Kidney (tissue), 14 donors: ENCODE data around the gene CPLX1. TPM values are rescaled to one million over a fixed set of nuclear protein-coding genes. Genes with fewer than 3 reads are reported as not detected.
A peak's percentile ranks its signal among the peaks of the same experiment; 100 is the strongest.

Experiments used
- DNase-seq, 5 donors: peaks; one replicate each; pipeline ENCODE4 v3.0.0-alpha.2; 2013 to 2020
- FAIRE-seq: peaks from 2 replicates; lab custom pipeline; 2012; peaks lifted over from hg19 to GRCh38; lab: Jason Lieb, UNC
- H3K27ac ChIP-seq, 2 donors: one replicate each; pipeline ENCODE4 v1.7.0; 2013; ENCODE audit warnings: low read depth in 2 of 2, low read length in 2 of 2, inconsistent platforms in 1 of 2
- H3K27me3 ChIP-seq: one replicate; pipeline ENCODE4 v1.7.1; 2013; ENCODE audit warnings: low read length, inconsistent platforms; ENCODE audit not compliant: control insufficient read depth, insufficient read depth
- H3K36me3 ChIP-seq, 3 donors: one replicate each; pipeline versions ENCODE4 v1.7.0 to v1.7.1; 2013; ENCODE audit warnings: low read length in 3 of 3, control low read depth in 1 of 3, inconsistent platforms in 1 of 3; ENCODE audit not compliant: insufficient read depth in 3 of 3, control insufficient read depth in 2 of 3
- H3K4me1 ChIP-seq, 3 donors: one replicate each; pipeline versions ENCODE4 v1.7.0 to v1.7.1; 2013; ENCODE audit warnings: low read length in 3 of 3, inconsistent platforms in 1 of 3, low read depth in 1 of 3; ENCODE audit not compliant: control insufficient read depth in 2 of 3, insufficient read depth in 2 of 3
- H3K4me3 ChIP-seq, 3 donors: one replicate each; pipeline versions ENCODE4 v1.7.0 to v1.8.1; 2013; ENCODE audit warnings: low read length in 3 of 3, control low read depth in 1 of 3, inconsistent platforms in 1 of 3
- H3K9ac ChIP-seq, 3 donors: one replicate each; pipeline versions ENCODE4 v1.7.0 to v1.7.1; 2013; ENCODE audit warnings: low read length in 3 of 3, control low read depth in 1 of 3, inconsistent platforms in 1 of 3
- H3K9me3 ChIP-seq, 3 donors: one replicate each; pipeline versions ENCODE4 v1.7.0 to v1.7.1; 2013; ENCODE audit warnings: low read length in 3 of 3, control low read depth in 1 of 3, inconsistent platforms in 1 of 3; ENCODE audit not compliant: control insufficient read depth in 2 of 3, insufficient read depth in 1 of 3
- CTCF ChIP-seq: IDR thresholded peaks from 3 replicates; pipeline ENCODE4 v1.5.1; 2012; ENCODE audit warnings: mild to moderate bottlenecking, moderate library complexity, borderline replicate concordance; ENCODE audit not compliant: insufficient read depth; ENCODE audit errors: extremely low read depth
- intact Hi-C: fragments of 100-400 bp; cut with DNase I; formaldehyde crosslinking; loops from one replicate; pipeline ENCODE4 v1.11.1; 2022
- polyA plus RNA-seq: library from polyadenylated mRNA; stranded (reverse); fragments of 350-450 nt; fragmentation: Illumina TruSeq; extraction: RNeasy Lipid Tissue Mini Kit (QIAGEN cat#74804); gene quantifications from one replicate; pipeline ENCODE4 v1.2.3, GENCODE V29; 2014; ENCODE audit warnings: low read depth, low replicate concordance; ENCODE audit not compliant: insufficient read depth
- total RNA-seq: library from RNA; stranded (reverse); fragmentation: NEBNext Ultra II Directional; extraction: Animal tissue kit (Norgen Biotek cat#: 25700); gene quantifications from one replicate; pipeline ENCODE4 v1.2.1, GENCODE V29; 2021
- donor health status: control.
- donor health status: control.
- donor health status: control.
- donor health status: control.
- donor health status: control.
- donor health status: DM: yes; HTN: yes; CAD: no.
- donor health status: Normal renal cell carcinoma (clear cell type).

The CPLX1 gene
- total and polyA plus RNA-seq, 2 donors from 2014 or later: 3.9 to 10.2 TPM

- TF ChIP-seq CTCF: no peak
- intact Hi-C loops: no loop called here
- FAIRE-seq (no peak), DNase-seq (peak in 1 of 5 donors; percentile 12)
- Histone ChIP-seq H3K9ac (no peak overlapping the region), H3K4me1 (no peaks in the 10 kb centered on the region), H3K4me3 (no peak overlapping the region), H3K9me3 (no peaks in the 10 kb centered on the region), H3K27me3 (no peaks in the 10 kb centered on the region), H3K36me3 (peaks cover 2 to 23% (median 11%) of the 10 kb centered on the region in 3 donors), H3K27ac (no peak overlapping the region)
These were observed 28.4 kb upstream of the CPLX1 start for GRCh38 chr4:854356-854755.

GRCh38 chr4:853416-853781 is 27.5 kb upstream of the CPLX1 start:
- H3K9me3 ChIP-seq: no peaks in the 10 kb centered on the region
- no peak overlapping the region for H3K9ac ChIP-seq
- no peak overlapping the region for H3K27ac ChIP-seq
- H3K27me3 ChIP-seq: no peaks in the 10 kb centered on the region
- intact Hi-C loops: no loop called here
- no peak overlapping the region for H3K4me3 ChIP-seq
- H3K36me3 ChIP-seq: peaks cover 2 to 15% (median 11%) of the 10 kb centered on the region in 3 donors
- FAIRE-seq: no peak
- no peaks in the 10 kb centered on the region for H3K4me1 ChIP-seq
- DNase-seq: peak in 2 of 5 donors; percentile 33 to 66
- no peak for TF ChIP-seq CTCF

GRCh38 chr4:851701-852430 is 25.9 kb upstream of the CPLX1 start:
- Histone ChIP-seq H3K27ac (no peak overlapping the region), H3K4me1 (no peaks in the 10 kb centered on the region), H3K9ac (no peak overlapping the region), H3K36me3 (peaks cover 0 to 7% (median 4%) of the 10 kb centered on the region in 3 donors), H3K27me3 (no peaks in the 10 kb centered on the region), H3K9me3 (no peaks in the 10 kb centered on the region), H3K4me3 (no peak overlapping the region)
- TF ChIP-seq CTCF: no peak
- DNase-seq (peak in 1 of 5 donors; percentile 49), FAIRE-seq (no peak)
- intact Hi-C loops: no loop called here
